ENCODE data around the gene CD70. TPM values are rescaled to one million over a fixed set of nuclear protein-coding genes. Genes with fewer than 3 reads are reported as not detected.
"Not testable (repeated sequence)": the region's sequence is repeated elsewhere in the genome, so short reads cannot be mapped to it uniquely, and the experiment has no call there.

The CD70 gene
- total RNA-seq, 1 donor from 2014 or later = 3.9 TPM

DNA sequence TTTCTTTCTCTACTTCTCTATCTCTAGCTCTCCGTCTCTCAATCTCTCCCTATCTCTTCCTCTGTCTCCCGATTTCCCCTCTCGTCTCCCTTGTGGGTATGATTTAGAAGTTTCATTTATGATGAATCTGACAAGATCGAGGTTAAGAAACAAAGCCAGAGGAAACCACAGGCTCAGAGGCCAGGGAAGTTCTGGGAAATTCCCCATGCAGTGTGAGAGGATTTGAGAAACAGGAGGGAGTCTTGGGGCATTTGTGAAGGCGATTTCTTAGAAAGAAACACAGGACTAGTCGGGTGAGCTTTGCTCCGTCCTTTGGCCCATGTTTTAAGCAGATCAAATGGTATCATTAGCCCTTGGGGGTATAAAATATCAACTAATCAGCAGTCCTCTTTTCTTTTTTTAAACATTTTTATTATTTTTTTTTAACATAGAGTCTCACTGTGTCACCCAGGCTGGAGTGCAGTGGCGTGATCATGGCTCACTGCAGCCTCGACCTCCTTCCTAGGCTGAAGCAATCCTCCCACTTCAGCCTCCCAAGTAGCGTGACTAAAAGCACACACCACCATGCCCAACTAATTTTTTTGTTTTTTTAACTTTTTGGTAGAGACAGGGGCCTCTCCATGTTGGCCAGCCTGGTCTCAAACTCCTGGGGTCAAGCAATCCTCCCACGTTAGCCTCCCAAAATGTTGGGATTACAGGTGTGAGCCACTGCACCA lies 34.3 kb downstream of the CD70 start:
- TF ChIP-seq, protein P1, sequence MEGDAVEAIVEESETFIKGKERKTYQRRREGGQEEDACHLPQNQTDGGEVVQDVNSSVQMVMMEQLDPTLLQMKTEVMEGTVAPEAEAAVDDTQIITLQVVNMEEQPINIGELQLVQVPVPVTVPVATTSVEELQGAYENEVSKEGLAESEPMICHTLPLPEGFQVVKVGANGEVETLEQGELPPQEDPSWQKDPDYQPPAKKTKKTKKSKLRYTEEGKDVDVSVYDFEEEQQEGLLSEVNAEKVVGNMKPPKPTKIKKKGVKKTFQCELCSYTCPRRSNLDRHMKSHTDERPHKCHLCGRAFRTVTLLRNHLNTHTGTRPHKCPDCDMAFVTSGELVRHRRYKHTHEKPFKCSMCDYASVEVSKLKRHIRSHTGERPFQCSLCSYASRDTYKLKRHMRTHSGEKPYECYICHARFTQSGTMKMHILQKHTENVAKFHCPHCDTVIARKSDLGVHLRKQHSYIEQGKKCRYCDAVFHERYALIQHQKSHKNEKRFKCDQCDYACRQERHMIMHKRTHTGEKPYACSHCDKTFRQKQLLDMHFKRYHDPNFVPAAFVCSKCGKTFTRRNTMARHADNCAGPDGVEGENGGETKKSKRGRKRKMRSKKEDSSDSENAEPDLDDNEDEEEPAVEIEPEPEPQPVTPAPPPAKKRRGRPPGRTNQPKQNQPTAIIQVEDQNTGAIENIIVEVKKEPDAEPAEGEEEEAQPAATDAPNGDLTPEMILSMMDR (IDR thresholded peaks at IDR 0.05) = no peak
- peaks cover 2% of the 10 kb centered on the region for H3K27me3 Mint-ChIP-seq (ENCODE audit: low read depth)
- no peaks in the 10 kb centered on the region for H3K4me1 Mint-ChIP-seq (ENCODE audit: low read depth)
- H3K4me3 Mint-ChIP-seq (ENCODE audit: unreplicated experiment) = no peak overlapping the region
- no peak overlapping the region for H3K27ac Mint-ChIP-seq (ENCODE audit: unreplicated experiment)
- no peaks in the 10 kb centered on the region for H3K36me3 Mint-ChIP-seq (ENCODE audit: low read depth)
- no peak for DNase-seq (ENCODE audit: low spot score)
- no peaks in the 10 kb centered on the region for H3K9me3 Mint-ChIP-seq (ENCODE audit: low read depth)

DNA sequence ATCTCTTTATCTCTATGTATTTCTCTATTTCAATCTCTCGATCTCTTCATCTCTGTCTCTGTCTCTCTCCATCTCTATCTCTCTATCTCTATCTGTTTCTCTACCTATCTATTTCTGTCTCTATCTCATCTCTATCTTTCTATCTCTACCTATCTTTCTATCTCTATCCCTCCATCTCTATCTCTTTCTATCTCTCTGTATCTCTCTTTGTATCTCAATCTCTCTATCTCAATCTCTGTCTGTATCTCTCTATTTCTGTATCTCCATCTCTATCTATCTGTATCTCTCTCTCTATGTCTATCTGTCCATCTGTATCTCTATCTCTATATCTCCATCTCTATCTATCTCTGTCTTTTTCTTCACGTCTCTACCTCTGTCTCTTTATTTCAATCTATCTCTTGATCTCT lies 34.9 kb downstream of the CD70 start:
- Mint-ChIP-seq H3K36me3 (ENCODE audit: low read depth) (no peaks in the 10 kb centered on the region), H3K4me1 (ENCODE audit: low read depth) (no peaks in the 10 kb centered on the region), H3K9me3 (ENCODE audit: low read depth) (no peaks in the 10 kb centered on the region), H3K4me3 (ENCODE audit: unreplicated experiment) (no peak overlapping the region), H3K27me3 (ENCODE audit: low read depth) (peaks cover 2% of the 10 kb centered on the region), H3K27ac (ENCODE audit: unreplicated experiment) (no peak overlapping the region)
- TF ChIP-seq, protein P1 (IDR thresholded peaks at IDR 0.05) = no peak
- DNase-seq (ENCODE audit: low spot score) = no peak

GRCh38 chr19:6551607-6552450 lies 39.1 kb downstream of the CD70 start:
- no peaks in the 10 kb centered on the region for H3K36me3 Mint-ChIP-seq (ENCODE audit: low read depth)
- no peak overlapping the region for H3K4me3 Mint-ChIP-seq (ENCODE audit: unreplicated experiment)
- H3K4me1 Mint-ChIP-seq (ENCODE audit: low read depth) = no peaks in the 10 kb centered on the region
- DNase-seq (ENCODE audit: low spot score) = no peak
- H3K27me3 Mint-ChIP-seq (ENCODE audit: low read depth) = peaks cover 5% of the 10 kb centered on the region
- H3K9me3 Mint-ChIP-seq (ENCODE audit: low read depth) = peaks cover 4% of the 10 kb centered on the region
- H3K27ac Mint-ChIP-seq (ENCODE audit: unreplicated experiment) = no peak overlapping the region
- TF ChIP-seq, protein P1 (IDR thresholded peaks at IDR 0.05) = peak; percentile 65

GRCh38 chr19:6551091-6551490 lies 39.9 kb downstream of the CD70 start:
- TF ChIP-seq, protein P1 (IDR thresholded peaks at IDR 0.05) = no peak
- no peak for DNase-seq (ENCODE audit: low spot score)
- H3K27me3 Mint-ChIP-seq (ENCODE audit: low read depth) = peaks cover 5% of the 10 kb centered on the region
- peaks cover 4% of the 10 kb centered on the region for H3K9me3 Mint-ChIP-seq (ENCODE audit: low read depth)
- no peak overlapping the region for H3K4me3 Mint-ChIP-seq (ENCODE audit: unreplicated experiment)
- H3K36me3 Mint-ChIP-seq (ENCODE audit: low read depth) = no peaks in the 10 kb centered on the region
- no peaks in the 10 kb centered on the region for H3K4me1 Mint-ChIP-seq (ENCODE audit: low read depth)
- no peak overlapping the region for H3K27ac Mint-ChIP-seq (ENCODE audit: unreplicated experiment)

DNA sequence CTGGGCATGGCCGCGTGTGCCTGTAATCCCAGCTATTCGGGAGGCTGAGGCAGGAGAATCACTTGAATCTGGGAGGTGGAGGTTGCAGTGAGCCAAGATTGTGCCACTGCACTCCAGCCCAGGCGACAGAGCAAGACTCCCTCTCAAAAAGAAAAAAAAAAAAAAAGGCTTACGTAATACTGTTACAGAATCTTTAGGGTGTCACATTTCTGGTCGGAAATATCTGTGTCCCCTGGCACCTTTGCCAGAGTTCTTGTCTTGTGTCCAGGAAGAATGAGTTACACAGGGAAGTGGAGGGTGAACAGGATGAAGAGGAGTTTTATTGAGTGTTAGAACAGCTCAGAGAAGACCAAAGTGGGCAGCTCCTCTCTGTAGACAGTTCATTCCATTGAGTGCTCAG lies 40.3 kb downstream of the CD70 start:
- not testable (repeated sequence) for H3K27ac Mint-ChIP-seq (ENCODE audit: unreplicated experiment); H3K27me3 Mint-ChIP-seq (ENCODE audit: low read depth); H3K4me1 Mint-ChIP-seq (ENCODE audit: low read depth); H3K4me3 Mint-ChIP-seq (ENCODE audit: unreplicated experiment); DNase-seq (ENCODE audit: low spot score); H3K36me3 Mint-ChIP-seq (ENCODE audit: low read depth); H3K9me3 Mint-ChIP-seq (ENCODE audit: low read depth)
